Measurements from ENCODE around the gene ABCC1.
"Not testable (repeated sequence)": the region's sequence is repeated elsewhere in the genome, so short reads cannot be mapped to it uniquely, and the experiment has no call there.

ABCC1 gene

GRCh38 chr16:15949210-15950160 lies at the start of gene ABCC1:
ABCC1 (plus strand) TSS chr16:15949616; CDS start chr16:15949752, 136 bp downstream.
- peak; percentile 65 to 67 for DNase-seq

GRCh38 chr16:15900357-15900756 lies 49.1 kb upstream of the ABCC1 start:
- no peak for DNase-seq

DNA sequence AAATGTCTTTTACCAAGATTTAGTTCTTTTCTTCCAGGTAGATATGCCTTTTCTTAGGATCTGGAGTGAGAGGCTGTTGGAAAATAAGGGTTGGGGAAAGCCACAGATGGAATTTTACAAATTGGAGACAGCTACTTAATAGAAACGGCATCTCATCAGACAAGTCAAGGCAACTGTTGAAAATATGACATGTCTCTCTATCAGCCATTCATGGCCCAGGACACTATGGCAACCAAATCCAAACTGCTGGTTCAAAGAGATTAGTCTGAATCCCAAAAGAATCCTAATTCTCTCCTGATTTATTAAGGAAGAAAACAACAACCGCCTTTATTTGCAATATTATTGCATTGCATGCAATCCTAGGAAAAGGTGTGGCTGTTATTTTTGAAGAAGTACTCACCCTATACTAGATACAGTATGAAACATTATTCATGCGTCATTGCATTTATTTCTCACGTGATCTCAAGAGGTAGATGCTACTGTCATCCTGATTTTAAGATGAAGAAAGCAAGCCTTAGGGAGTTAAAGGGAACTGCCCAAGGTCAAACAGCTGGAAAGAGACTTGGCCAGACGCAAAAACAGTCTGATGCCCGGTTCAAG lies 48.4 kb upstream of the ABCC1 start:
- DNase-seq = no peak

DNA sequence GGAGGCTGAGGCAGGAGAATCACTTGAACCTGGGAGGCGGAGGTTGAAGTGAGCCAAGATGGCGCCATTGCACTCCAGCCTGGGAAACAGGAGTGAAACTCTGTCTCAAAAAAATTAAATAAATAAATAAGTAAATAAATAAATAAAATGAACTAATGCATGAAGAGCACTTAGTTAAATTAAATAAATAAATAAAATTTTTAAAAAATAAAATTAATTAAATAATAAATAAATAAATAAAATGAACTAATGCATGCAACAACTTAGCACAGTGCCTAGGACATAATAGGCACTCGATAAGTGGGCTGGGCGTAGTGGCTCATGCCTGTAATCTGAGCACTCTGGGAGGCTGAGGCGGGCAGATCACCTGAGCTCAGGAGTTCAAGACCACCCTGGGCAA lies 45.5 kb upstream of the ABCC1 start:
- no peak for DNase-seq

DNA sequence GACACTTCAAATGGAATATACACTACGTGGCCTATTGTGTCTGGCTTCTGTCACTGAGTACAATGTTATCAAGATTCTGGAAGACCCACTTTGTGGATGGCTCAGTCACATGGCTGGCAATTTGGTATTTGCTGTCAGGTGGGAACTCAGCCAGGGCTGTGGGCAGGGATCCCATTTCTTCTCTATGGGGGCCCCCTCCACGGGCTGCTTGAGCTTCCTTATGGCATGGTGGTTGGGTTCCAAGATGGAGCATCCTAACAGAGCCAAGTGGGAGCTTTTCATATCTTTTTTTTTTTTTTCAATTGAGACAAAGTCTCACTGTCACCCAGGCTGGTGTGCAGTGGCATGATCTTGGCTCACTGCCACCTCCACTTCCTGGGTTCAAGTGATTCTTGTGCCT lies 43.0 kb upstream of the ABCC1 start:
- DNase-seq = no peak

- DNase-seq = peak; percentile 22 to 30
Observed at GRCh38 chr16:15907863-15908478, 41.4 kb upstream of the ABCC1 start.

DNA sequence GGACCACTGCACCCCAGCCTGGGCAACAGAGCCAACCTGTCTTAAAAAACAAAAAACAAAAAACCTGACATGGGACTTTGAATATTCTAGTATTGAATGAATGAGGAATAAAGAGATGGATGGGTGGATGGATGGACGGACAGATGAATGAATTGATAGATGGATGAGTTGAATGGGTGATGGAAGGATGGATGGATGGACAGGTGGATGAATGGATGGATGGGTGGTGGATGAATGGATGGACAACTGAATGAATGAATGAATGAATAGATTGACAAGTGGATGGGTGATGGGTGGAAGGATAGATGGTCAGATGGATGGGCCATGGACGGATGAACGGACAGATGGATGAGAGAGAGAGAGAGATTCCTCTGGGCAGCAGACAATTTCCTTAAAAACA lies 38.2 kb upstream of the ABCC1 start:
- DNase-seq = no peak

- DNase-seq = no peak
Observed at GRCh38 chr16:15913046-15913698, 36.2 kb upstream of the ABCC1 start.

DNA sequence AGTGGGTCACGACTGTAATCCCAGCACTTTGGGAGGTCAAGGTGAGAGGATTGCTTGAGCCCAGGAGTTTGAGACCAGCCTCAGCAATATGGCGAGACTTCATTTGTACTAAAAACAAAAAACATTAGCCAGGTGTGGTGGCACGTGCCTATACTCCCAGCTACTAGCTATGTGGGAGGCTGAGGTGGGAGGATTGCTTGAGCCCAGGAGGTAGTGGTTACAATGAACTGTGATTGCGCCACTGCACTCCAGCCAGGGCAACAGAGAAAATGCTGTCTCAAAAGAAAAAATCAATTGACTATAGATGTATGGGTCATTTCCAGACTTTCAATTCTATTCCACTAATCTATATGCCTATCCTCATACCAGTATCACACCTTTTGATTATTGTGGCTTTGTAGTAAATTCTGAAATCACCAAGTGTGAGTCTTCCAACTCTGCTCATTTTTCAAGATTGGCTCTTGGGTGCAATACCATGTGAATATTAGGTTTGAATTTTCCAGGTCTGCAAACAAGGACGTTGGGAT lies 33.8 kb upstream of the ABCC1 start:
- DNase-seq = no peak

DNA sequence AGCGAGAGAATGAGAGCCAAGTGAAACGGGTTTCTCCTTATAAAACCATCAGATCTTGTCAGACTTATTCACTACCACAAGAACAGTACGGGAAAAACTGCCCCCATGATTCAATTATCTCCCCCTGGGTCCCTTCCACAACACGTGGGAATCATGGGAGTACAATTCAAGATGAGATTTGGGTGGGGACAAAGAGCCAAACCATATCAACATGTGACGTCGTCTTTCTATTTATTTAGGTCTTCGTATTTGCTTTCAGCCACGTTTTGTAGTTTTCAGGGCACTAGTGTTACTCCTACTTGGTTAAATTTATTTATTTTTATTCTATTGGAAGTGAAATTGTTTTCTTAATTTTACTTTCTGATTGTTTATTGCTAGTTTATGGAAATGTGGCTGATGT lies 33.1 kb upstream of the ABCC1 start:
- DNase-seq = no peak

DNA sequence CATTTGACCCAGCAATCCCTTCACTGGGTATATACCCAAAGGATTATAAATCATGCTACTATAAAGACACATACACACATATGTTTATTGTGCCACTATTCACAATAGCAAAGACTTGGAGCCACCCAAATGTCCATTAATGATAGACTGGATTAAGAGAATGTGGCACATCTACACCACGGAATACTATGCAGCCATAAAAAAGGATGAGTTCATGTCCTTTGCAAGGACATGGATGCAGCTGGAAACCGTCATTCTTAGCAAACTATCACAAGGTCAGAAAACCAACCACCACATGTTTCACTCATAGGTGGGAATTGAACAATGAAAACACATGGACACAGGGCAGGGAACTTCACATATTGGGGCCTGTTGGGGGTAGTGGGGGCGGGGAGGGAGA lies 31.1 kb upstream of the ABCC1 start:
- not testable (repeated sequence) for DNase-seq

DNA sequence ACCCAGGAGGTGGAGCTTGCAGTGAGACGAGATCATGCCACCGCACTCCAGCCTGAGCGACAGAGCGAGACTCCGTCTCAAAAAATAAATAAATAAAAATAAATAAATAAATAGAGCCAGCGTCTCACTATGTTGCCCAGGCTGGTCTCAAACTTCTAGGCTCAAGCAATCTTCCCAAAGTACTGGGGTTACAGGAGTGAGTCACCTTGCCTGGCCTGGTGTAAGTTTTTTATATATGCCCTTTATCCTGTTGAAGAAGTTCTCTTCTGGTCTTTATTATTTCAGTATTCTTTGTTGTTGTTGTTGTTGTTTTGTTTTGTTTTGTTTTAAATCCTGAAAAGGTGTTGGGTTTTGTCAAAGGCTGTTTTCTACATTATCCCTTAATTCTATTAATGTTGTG lies 30.1 kb upstream of the ABCC1 start:
- no peak for DNase-seq

DNA sequence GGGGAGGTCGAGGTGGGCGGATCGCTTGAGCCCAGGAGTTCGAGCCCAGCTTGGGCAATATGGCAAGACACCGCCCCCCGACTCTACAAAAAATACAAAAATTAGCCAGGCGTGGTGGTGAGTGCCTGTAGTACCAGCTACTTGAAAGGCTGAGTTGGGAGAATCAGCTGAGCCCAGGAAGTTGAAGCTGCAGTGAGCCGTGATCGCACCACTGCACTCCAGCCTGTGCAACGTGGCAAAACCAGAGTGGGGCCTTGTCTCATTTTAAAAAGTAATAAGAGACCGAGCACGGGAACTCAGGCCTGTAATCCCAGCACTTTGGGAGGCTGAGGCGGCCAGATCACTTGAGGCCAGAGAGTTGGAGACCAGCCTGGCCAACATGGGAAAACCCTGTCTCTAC lies 24.4 kb upstream of the ABCC1 start:
- DNase-seq = no peak

DNA sequence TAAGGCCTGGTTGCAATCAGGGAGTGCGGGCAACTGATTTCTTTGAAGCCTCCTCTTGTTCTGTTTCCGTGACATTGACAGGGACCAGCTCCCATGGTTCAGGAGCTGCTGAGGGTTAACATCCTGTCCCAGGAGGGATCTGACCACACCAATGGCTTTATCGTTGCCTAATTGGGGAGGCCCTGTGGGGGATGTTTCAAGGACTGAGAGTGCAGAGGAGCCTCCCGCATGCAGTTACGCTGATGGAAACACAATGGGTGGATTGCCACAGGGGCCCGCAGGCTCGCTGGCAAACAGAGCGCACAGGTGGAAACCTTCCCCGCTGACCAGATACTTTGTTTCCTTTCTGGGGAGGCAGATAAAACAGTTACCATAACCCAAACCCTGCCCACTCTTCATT lies 23.8 kb upstream of the ABCC1 start:
- no peak for DNase-seq

DNA sequence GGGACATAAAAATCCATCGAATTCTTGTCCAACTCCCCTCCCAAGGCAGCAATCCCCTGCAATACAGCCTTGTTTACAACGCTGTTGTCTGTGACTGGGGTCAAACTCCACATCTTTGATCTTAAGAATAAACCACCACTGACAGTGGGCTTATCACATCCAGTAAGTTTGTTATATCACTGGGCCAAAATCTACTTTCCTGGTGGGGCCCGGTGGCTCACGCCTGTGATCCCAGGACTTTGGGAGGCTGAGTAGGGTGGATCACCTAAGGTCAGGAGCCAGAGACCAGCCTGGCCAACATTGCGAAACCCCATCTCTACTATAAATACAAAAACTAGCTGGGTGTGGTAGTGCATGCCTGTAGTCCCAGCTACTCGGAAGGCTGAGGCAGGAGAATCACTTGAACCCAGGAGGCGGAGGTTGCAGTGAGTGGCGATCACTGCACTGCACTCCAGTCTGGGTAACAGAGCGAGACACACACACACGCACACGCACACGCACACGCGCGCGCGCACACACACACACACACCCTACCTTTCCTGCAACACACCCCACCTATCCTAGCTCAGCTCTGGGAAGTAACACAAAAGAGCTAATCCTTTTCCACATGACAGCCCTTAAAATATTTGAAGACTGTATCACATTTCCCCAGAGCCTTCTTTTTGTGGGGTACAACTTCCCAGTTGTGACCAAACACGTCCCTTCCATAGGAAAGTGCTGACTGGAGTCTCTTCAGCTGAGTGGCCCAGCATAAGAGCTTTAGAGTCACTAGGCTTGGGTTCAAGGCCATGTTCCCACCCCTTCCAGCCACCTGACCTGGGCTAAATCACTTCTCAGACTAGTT lies 20.9 kb upstream of the ABCC1 start:
- DNase-seq = no peak

GRCh38 chr16:15932939-15933338 lies 16.5 kb upstream of the ABCC1 start:
- no peak for DNase-seq

DNA sequence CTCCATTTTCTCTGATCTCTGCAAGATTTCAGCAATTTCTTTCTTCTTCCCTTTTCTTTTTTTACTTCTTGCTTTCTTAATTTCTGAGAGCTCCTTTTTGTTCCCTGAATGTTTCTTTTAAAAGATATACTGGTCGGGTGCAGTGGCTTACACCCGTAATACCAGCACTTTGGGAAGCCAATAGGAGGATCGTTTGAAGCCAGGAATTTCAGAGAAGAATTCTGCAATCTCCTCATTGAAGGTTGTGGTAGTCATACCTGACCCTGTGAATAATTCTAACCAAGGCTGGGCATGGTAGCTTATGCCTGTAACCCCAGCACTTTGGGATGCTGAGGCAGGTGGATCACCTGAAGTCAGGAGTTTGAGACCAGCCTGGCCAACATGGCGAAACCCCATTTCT lies 15.6 kb upstream of the ABCC1 start:
- no peak for DNase-seq

GRCh38 chr16:15934991-15935390 lies 14.4 kb upstream of the ABCC1 start:
- DNase-seq = no peak

- DNase-seq = not testable (repeated sequence)
Observed at GRCh38 chr16:15936809-15937208, 12.6 kb upstream of the ABCC1 start.

- DNase-seq = no peak
Observed at GRCh38 chr16:15942931-15943690, 6.3 kb upstream of the ABCC1 start.
